Thoracic aorta (tissue), 2 donors: ENCODE results near the gene ATP9A. TPM values are rescaled to one million over a fixed set of nuclear protein-coding genes. Genes with fewer than 3 reads are reported as not detected.

Experiments
- ATAC-seq: fragments of 150-250 bp; one replicate; pipeline ENCODE4 v1.8.0; 2017; ENCODE audit warnings: low read depth; ENCODE audit not compliant: insufficient number of reproducible peaks, low FRiP score
- DNase-seq: peaks from one replicate; pipeline ENCODE4 v3.0.0-alpha.2; 2020; ENCODE audit warnings: low spot score
- H3K27ac ChIP-seq, 2 donors: fragments of 200-600 bp; sonication (generic); 1 replicate in 1 of 2; 2 replicates in 1 of 2; pipeline ENCODE4 v1.5.1; 2016; ENCODE audit warnings: mild to moderate bottlenecking in 2 of 2, moderate library complexity in 2 of 2
- H3K27me3 ChIP-seq: fragments of 200-600 bp; sonication (generic); replicated peaks from 2 replicates; pipeline ENCODE4 v1.6.0; 2016; ENCODE audit warnings: mild to moderate bottlenecking; ENCODE audit not compliant: insufficient read depth
- H3K36me3 ChIP-seq: fragments of 200-600 bp; sonication (generic); one replicate; pipeline ENCODE4 v1.5.1; 2016
- H3K4me1 ChIP-seq, 2 donors: fragments of 200-600 bp; sonication (generic); 1 replicate in 1 of 2; 2 replicates in 1 of 2; pipeline versions ENCODE4 v1.5.1 to v1.6.0; 2016; ENCODE audit warnings: low read depth in 2 of 2, mild to moderate bottlenecking in 1 of 2; ENCODE audit not compliant: control insufficient read depth in 1 of 2
- H3K4me3 ChIP-seq: fragments of 200-600 bp; sonication (generic); 2 replicates; pipeline ENCODE4 v1.5.1; 2016; ENCODE audit warnings: mild to moderate bottlenecking
- H3K9me3 ChIP-seq: fragments of 200-600 bp; sonication (generic); 2 replicates; pipeline ENCODE4 v1.5.1; 2016
- CTCF ChIP-seq: fragments of 200-600 bp; sonication (generic); IDR thresholded peaks from one replicate; pipeline ENCODE4 v1.5.1; 2019; ENCODE audit warnings: antibody characterized with exemption
- total RNA-seq, 2 donors: library from RNA; depleted of rRNA; stranded (reverse); fragments of >200 nt; gene quantifications; one replicate each; pipeline versions ENCODE4 v1.1.0 to v1.2.3, GENCODE V29; 2016

ATP9A gene
- total RNA-seq, 2 donors from 2014 or later: 54.4 TPM

- Histone ChIP-seq H3K9me3 (no peaks in the 10 kb centered on the region), H3K4me1 (peaks cover 5 to 12% of the 10 kb centered on the region in 2 donors), H3K27ac (no peak overlapping the region), H3K27me3 (no peaks in the 10 kb centered on the region), H3K36me3 (no peaks in the 10 kb centered on the region), H3K4me3 (no peak overlapping the region)
- no peak for ATAC-seq
- no peak for DNase-seq
- no peak for TF ChIP-seq CTCF
Observed at GRCh38 chr20:51577432-51578144, 190.6 kb downstream of the ATP9A start.

GRCh38 chr20:51575486-51575885 is 192.7 kb downstream of the ATP9A start:
- no peak for DNase-seq
- H3K27ac ChIP-seq: no peak overlapping the region

DNA sequence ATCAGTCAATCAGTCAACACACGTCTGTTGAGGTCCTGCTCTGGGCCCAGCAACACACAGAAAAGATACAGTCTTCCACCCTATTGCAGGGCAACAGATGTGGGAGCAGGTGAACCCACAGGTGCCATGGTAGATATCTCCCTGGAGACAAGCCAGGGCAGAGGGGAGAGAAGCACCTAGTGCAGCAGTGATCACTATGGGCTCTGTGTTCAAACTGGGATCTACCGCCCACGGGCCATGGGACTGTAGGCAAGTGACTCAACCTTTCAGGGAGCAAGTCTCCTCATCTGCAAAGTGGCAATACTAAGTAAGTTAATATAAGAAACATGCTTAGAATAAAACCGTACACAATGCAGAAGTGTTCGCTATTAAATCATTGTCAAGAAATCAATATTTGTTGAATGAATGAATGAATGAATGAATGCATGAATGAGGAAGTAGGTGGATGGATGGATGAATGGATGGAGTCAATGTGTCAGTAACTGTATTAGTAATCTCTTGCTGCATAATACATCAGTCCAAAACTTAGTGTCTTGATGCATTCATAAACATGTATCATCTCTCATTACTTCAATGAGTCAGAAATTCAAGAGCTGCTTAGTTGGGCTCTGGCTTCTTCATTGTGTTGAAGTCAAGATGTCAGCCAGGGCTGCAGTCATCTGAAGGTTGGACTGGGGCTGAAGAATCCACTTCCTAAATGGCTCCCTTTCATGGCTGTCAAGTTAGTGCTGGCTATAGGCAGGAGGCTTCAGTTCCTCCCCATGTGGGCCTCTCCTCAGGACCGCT is 193.7 kb downstream of the ATP9A start:
- DNase-seq (no peak), ATAC-seq (no peak)
- Histone ChIP-seq H3K4me1 (peaks cover 8 to 28% of the 10 kb centered on the region in 2 donors), H3K9me3 (no peaks in the 10 kb centered on the region), H3K4me3 (no peak overlapping the region), H3K27me3 (no peaks in the 10 kb centered on the region), H3K27ac (no peak overlapping the region), H3K36me3 (no peaks in the 10 kb centered on the region)
- TF ChIP-seq CTCF: no peak

More at GRCh38 chr20:51575486-51575885, 192.7 kb downstream of the ATP9A start:
- Histone ChIP-seq H3K36me3 (no peaks in the 10 kb centered on the region), H3K4me3 (no peak overlapping the region), H3K9me3 (no peaks in the 10 kb centered on the region), H3K4me1 (peaks cover 8 to 22% of the 10 kb centered on the region in 2 donors), H3K27me3 (no peaks in the 10 kb centered on the region)
- no peak for TF ChIP-seq CTCF
- ATAC-seq: no peak

DNA sequence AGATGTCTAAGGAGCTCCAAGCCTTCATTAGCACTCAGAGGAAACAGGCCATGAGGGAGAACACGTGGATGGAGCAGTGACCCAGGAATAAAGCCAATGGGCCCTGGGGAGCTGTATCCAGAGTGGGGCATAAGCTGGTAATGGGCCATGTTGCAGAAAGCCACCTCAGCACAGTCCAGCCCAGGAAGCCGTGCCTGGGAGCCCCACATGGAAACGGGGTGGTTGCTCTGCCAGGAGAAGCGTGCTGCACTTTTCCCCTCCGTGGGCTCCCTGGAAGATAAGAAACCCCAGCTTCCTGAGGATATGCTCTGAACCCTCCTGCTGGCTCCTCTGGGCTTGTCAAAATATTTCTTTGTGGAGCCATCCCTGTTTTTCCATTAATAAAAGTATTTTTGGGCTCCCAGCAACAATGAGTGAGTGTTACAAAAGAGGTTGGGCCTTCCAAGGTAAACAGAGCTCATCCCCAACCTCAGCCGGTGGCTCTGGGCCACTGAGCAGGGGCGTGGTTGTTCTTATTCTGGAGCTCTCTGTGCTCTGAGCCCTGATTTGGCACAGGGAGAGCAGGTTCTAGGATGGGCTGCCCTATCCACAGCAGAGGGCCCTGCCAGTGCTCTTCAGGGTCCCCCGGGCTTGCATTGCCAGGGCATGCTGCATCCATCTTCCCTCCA is 194.5 kb downstream of the ATP9A start:
- ATAC-seq: no peak
- TF ChIP-seq CTCF: no peak
- DNase-seq: no peak
- no peak overlapping the region for H3K4me3 ChIP-seq
- H3K27me3 ChIP-seq: no peaks in the 10 kb centered on the region
- H3K27ac ChIP-seq: no peak overlapping the region
- no peaks in the 10 kb centered on the region for H3K36me3 ChIP-seq
- H3K4me1 ChIP-seq: peaks cover 8 to 28% of the 10 kb centered on the region in 2 donors
- no peaks in the 10 kb centered on the region for H3K9me3 ChIP-seq

GRCh38 chr20:51571460-51571794 is 196.8 kb downstream of the ATP9A start:
- H3K9me3 ChIP-seq: no peaks in the 10 kb centered on the region
- TF ChIP-seq CTCF: no peak

More at GRCh38 chr20:51571460-51571794, 196.8 kb downstream of the ATP9A start:
- ATAC-seq: no peak
- Histone ChIP-seq H3K27ac (no peak overlapping the region), H3K36me3 (no peaks in the 10 kb centered on the region), H3K4me3 (no peak overlapping the region), H3K27me3 (no peaks in the 10 kb centered on the region), H3K4me1 (peaks cover 8 to 31% of the 10 kb centered on the region in 2 donors)
- DNase-seq: no peak
